Stimulated activated CD4-positive, alpha-beta T cell treated with anti-CD3 and anti-CD28 coated beads, Interleukin-1b, Interleukin-23, amount 100 ng/mL, for 1 hour (primary cell): ENCODE results near the gene SSUH2.

Experiments
- DNase-seq, 2 donors: peaks; one replicate each; pipeline ENCODE4 v3.0.0-alpha.2; 2020; ENCODE audit warnings: low read depth in 2 of 2

The SSUH2 gene

DNA sequence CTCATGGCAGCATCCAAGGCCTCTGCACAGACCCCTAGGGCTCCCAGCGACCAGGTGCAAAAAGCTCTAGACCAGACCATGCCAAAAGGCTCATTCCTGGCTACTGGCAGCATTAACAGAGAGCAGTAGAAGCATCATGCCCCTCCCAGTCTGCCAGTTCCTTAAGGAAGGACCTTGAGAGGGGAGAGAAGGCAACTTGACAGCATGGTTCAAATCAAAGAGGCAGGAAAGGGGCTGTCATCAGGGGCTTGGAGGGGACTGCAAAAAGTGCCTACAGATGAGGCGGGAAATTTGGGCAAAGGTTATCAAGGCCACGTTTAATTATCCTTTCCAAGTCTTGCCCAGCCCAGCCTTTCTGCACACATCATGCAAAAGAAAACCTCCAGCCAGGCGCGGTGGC lies 64.7 kb downstream of the SSUH2 start:
- DNase-seq = no peak

GRCh38 chr3:8579096-8579495 lies 65.5 kb downstream of the SSUH2 start:
- DNase-seq = no peak

- DNase-seq = no peak
Measured at GRCh38 chr3:8578282-8578681, 66.3 kb downstream of the SSUH2 start.

DNA sequence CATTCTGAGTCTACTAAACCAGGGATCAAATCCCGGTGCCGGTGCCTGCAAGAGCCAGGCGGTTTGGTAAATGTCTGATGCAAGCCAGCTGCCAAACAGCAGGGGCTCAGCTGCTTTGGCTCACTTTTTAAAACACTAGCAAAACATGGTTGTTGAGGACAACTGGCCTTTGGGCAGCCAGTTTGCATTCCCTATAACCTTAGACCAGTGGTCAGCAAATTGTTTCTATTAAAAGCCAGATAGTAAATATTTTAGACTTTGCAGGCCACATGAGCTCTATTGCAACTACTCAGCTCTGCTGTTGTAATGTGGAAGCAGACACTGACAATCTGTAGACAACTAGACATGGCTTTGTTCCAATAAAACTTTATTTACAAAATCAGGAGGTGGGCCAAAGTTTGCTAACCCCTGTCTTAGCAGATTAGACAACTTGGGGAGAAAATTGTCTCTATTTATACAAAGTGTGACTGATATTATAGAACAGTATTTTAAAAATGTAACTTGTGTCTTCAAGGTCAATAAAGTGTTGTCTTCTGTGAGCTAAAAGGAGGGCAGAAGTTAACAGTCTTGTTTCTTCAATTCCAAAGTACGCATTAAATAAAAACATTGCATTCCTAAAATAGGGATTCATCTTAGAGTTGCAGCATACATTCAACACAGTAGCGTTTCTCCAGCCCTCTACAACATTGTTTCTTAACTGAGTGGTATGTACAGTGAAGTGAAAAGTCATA lies 67.6 kb downstream of the SSUH2 start:
- no peak for DNase-seq

DNA sequence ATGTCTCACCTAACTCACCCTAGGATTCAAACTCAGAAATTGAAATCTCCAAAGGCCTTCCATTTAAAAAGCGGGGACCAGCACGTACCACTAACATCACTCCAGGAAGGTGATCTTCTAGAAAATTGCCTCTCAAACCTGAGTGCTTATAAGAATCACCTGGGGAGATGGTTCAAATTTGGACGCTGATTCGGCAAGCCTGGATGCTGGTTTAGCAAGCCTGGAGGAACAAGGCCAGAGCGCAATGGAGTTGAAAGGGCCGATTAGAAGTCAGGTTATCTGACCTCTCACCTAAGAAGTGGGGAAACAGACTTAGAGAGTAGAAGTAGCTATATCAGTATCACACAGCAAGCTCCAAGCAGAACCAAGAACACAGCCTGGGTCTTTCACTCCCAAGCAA lies 68.2 kb downstream of the SSUH2 start:
- DNase-seq = no peak

GRCh38 chr3:8575364-8576104 lies 69.1 kb downstream of the SSUH2 start:
- no peak for DNase-seq

- no peak for DNase-seq
Measured at GRCh38 chr3:8574670-8575322, 69.8 kb downstream of the SSUH2 start.

- no peak for DNase-seq
Measured at GRCh38 chr3:8574040-8574669, 70.4 kb downstream of the SSUH2 start.

DNA sequence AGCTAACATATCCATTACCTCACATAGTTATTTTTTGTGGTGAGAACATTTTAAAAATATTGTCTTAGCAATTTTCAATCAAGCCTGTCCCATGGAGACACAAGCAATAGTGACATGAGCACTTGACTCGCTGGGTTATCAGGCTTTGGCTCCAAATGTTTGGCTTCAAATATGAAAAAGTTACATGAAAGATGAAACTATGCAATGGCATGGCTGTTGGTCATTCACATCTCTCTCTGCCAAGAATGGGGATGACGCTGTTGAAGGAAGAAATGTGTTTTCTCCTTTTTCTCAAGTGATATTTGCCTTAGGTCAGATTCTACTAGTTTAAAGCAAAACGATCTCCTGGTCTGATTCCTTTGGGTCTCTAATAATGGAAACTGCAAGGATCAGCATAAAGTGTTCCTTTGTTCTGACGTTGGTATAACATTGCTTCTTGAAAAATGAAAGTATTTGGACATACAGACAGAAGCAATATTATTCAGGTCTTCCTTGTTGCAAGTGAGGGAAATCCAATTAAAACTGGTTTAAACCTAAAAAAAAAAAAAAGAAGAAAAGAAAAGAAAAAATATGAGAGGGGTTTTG lies 71.2 kb downstream of the SSUH2 start:
- no peak for DNase-seq

- no peak for DNase-seq
Measured at GRCh38 chr3:8571256-8571655, 73.3 kb downstream of the SSUH2 start.
